Loucy (cell line): ENCODE data around the gene NOTCH3.

Experiments used
- EZH2phosphoT487 ChIP-seq: fragments of 200-600 bp; IDR thresholded peaks from 2 replicates; pipeline ENCODE4 v1.6.1; 2018; ENCODE audit warnings: antibody characterized with exemption, mild to moderate bottlenecking, moderate library complexity, borderline replicate concordance
- TF ChIP-seq, protein P1 (sequence below): fragments of 200-600 bp; sonication (generic); conservative IDR thresholded peaks from 2 replicates; pipeline ENCODE4 v1.5.1; 2014; ENCODE audit warnings: mild to moderate bottlenecking, antibody characterized with exemption, low read length

DNA sequence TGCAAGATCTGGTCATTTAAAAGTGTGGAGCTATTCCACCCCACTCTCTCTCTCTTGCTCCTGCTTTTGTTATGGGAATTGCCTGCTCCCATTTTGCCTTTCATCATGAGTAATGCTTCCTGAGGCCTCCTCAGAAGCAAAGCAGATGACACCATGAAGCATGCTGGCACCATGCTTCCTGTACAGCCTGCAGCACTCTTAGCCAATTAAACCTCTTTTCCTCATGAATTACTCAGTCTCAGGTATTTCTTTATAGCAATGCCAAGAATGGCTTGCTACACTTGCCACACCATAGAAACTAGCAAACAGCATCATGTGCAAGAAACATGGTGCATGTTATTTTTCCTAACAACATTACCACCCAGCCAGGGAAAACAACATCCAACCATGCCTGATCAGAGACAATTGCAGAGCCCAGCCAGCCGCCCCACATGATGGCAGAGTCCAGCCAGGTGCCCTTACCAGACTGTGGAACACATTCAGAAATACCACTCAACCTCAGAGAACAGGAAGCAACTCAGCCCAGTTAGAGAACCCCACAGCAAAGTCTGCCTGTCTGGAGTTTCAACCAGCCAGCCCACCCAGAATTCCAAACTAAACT, 56.6 kb downstream of the NOTCH3 start:
- TF ChIP-seq, protein P1, sequence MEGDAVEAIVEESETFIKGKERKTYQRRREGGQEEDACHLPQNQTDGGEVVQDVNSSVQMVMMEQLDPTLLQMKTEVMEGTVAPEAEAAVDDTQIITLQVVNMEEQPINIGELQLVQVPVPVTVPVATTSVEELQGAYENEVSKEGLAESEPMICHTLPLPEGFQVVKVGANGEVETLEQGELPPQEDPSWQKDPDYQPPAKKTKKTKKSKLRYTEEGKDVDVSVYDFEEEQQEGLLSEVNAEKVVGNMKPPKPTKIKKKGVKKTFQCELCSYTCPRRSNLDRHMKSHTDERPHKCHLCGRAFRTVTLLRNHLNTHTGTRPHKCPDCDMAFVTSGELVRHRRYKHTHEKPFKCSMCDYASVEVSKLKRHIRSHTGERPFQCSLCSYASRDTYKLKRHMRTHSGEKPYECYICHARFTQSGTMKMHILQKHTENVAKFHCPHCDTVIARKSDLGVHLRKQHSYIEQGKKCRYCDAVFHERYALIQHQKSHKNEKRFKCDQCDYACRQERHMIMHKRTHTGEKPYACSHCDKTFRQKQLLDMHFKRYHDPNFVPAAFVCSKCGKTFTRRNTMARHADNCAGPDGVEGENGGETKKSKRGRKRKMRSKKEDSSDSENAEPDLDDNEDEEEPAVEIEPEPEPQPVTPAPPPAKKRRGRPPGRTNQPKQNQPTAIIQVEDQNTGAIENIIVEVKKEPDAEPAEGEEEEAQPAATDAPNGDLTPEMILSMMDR = no peak
- no peak for TF ChIP-seq EZH2phosphoT487
